ENCODE data around the gene FKBP3. TPM values are rescaled to one million over a fixed set of nuclear protein-coding genes. Genes with fewer than 3 reads are reported as not detected.
A peak's percentile ranks its signal among the peaks of the same experiment; 100 is the strongest.

FKBP3 gene
- total RNA-seq, 4 donors from 2014 or later, result 18.6 to 37.7 (median 23.7) TPM

Small RNAs within 50 kb of the gene (small RNA-seq; reads per million reads assigned to genes)
- gene RF00151, result not detected
- gene SNORD127, result 13,341 reads per million, percentile 100 among the genes with 10 or more reads in this experiment

Other genes with a start within 250 kb of the FKBP3 start
- gene KLHL28, start 172.5 kb downstream of the FKBP3 start, total RNA-seq, result 10 to 100 TPM in 2 of 4 donors, 1 to 10 TPM in 2; 7.9 to 11.5 (median 10.2) TPM
- gene TOGARAM1, start 172.3 kb downstream of the FKBP3 start, total RNA-seq, result 10 to 100 TPM; 12.2 to 25.3 (median 19.3) TPM
- gene PRPF39, start 50.4 kb downstream of the FKBP3 start, total RNA-seq, result 10 to 100 TPM; 23.1 to 32.2 (median 27.7) TPM
- gene FANCM, start 1.4 kb upstream of the FKBP3 start, total RNA-seq, result 10 to 100 TPM in 1 of 4 donors, 1 to 10 TPM in 3; 3.6 to 16.7 (median 4.8) TPM
- gene MIS18BP1, start 118.7 kb upstream of the FKBP3 start, total RNA-seq, result 10 to 100 TPM; 28.5 to 58.0 (median 29.7) TPM